Measurements from ENCODE around the gene COL4A6.

The COL4A6 gene

DNA sequence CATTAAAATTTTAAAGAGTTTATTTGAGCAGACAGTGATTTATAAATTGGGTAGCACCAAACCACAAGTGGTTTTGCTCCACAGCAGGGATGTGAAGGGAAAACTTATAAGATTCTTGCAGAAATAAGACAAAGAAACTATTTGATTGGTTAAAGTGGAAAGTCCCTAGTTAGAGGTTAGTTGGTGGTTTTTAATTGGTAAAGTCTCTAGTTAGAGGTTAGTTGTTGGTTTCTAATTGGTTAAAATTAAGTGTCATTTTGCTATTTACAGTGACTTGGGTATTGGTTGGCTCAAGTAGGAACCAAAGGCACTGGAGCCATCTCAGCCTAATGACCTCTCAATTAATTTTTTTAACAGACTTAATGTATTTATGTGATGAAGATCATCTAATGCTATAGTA, 323.7 kb downstream of the COL4A6 start:
- H3K4me3 ChIP-seq (ENCODE audit: low read depth, low read length): no peak overlapping the region
- no peak for TF ChIP-seq ZNF184 (tag by site-specific recombination; IDR thresholded peaks at IDR 0.05)
- TF ChIP-seq ZNF426 (tag by site-specific recombination; IDR thresholded peaks at IDR 0.05): no peak
- TF ChIP-seq ZNF629 (tag by site-specific recombination; IDR thresholded peaks at IDR 0.05): no peak
- no peak overlapping the region for H3K27ac ChIP-seq (ENCODE audit: extremely low read depth, low read depth, low read length)
- ChIA-PET POLR2A (no interaction called here), CTCF (interaction anchor here (1.1 kb wide), 1 partner anchor 25 kb away, joined by 3 read pairs; no protein-coding TSS in a partner anchor)
- no peaks in the 10 kb centered on the region; the same call in 1 of the 2 replicates for H3K4me1 ChIP-seq (ENCODE audit: control insufficient read depth, insufficient read depth, low read length)
- H3K36me3 ChIP-seq (ENCODE audit: control insufficient read depth in 2 of 2, insufficient read depth in 1 of 2, low read length in 2 of 2): no peaks in the 10 kb centered on the region
- no peaks in the 10 kb centered on the region for H3K9me3 ChIP-seq (ENCODE audit: control insufficient read depth, insufficient read depth, low read depth, low read length)
